ENCODE results near the gene HM13.

DNA sequence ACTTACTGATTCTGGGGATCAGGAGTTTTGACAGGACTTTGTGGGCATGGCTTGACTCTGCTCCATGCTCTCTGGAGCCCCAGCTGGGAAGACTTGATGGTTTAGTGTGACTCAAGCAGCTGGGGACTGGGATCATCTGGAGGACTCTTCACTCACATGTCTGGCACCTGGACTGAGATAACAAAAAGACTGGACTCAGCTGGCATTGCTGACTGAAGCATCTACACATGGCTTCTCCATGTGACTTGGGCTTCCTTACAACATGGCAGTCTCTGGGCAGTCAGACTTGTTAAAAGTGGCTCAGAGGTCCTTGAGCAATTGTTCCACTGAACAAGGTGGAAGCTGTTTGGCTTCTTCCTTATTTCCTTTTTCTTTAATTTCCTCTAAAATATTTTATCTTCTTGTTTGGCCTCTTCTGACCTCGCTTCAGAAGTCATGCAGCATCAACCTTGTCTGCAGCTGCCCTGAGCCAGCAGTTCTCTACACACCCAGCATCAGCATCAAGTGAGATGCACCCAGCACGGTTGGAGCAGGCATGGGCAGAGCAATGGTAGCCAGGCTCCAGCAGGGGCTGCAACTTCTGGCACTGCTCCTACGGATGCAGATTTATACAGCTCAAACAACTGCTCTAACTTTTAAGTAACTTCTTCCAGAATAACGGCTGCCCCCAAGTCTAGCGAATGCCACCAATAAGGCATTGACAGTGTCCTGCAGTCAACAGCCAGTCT lies 5.6 kb upstream of the HM13 start:
- TF ChIP-seq, protein P1, sequence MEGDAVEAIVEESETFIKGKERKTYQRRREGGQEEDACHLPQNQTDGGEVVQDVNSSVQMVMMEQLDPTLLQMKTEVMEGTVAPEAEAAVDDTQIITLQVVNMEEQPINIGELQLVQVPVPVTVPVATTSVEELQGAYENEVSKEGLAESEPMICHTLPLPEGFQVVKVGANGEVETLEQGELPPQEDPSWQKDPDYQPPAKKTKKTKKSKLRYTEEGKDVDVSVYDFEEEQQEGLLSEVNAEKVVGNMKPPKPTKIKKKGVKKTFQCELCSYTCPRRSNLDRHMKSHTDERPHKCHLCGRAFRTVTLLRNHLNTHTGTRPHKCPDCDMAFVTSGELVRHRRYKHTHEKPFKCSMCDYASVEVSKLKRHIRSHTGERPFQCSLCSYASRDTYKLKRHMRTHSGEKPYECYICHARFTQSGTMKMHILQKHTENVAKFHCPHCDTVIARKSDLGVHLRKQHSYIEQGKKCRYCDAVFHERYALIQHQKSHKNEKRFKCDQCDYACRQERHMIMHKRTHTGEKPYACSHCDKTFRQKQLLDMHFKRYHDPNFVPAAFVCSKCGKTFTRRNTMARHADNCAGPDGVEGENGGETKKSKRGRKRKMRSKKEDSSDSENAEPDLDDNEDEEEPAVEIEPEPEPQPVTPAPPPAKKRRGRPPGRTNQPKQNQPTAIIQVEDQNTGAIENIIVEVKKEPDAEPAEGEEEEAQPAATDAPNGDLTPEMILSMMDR (IDR thresholded peaks at IDR 0.05; ENCODE audit: extremely low read depth in 1 of 2, insufficient read depth in 1 of 2, low read depth in 1 of 2, low read length in 2 of 2), result no peak
- TF ChIP-seq POLR2A (IDR thresholded peaks at IDR 0.05; ENCODE audit: low read depth, low read length) (no peak), POLR2AphosphoS5 (IDR thresholded peaks at IDR 0.05; ENCODE audit: insufficient read depth, low read depth, low read length) (no peak)

Data from endothelial cell of umbilical vein (primary cell).